NCI-H128 (cell line): ENCODE measurements around the gene P2RX6.

ENCODE experiments used
- DNase-seq: peaks from one replicate; lab custom pipeline; 2025; ENCODE audit not compliant: unreplicated experiment; lab: John Stamatoyannopoulos, UW

The P2RX6 gene

DNA sequence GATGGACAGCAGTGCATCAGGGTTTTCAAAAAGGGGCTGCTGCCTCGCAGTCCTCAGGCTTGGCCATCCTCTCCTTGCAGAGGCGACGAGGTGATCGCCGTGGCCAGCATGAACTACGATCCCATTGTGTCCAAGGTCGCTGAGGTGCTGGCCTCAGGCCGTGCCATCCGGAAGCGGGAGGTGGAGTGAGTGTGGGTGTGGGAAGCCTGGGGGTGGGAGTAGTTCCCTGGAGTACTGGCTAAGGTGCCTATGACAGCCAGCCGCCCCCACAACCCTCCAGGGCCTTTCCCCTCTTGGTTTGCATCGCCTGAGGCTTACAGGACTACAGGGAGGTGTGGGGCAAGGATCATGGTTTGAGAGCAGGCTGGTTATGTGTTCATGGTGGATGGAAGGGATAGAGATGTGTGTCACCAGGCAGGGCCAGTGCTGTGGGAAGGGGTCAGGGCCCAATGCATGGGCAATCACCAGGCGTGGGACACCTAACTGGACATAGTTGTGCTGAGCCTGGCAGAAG is 35.0 kb upstream of the P2RX6 start:
- DNase-seq, result no peak

DNA sequence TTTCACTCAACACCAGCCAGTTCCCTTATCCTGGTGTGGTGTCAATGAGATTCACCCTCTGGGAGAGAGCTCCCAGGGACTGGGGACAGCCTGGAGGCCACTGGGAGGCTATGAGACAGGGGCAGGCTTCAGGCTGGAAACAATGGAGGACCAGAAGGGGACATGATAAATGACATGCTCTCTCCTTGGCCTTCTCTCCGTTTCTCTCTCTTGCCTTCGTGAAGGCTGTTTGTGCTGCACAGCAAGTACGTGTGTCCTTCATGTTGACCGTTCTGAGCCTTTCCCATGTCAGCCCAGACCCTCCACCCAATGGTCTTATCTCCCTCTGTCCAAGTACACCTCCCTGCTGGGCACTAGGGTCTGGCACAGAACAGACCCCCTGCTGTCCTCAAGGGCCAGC is 34.4 kb upstream of the P2RX6 start:
- DNase-seq, result no peak

DNA sequence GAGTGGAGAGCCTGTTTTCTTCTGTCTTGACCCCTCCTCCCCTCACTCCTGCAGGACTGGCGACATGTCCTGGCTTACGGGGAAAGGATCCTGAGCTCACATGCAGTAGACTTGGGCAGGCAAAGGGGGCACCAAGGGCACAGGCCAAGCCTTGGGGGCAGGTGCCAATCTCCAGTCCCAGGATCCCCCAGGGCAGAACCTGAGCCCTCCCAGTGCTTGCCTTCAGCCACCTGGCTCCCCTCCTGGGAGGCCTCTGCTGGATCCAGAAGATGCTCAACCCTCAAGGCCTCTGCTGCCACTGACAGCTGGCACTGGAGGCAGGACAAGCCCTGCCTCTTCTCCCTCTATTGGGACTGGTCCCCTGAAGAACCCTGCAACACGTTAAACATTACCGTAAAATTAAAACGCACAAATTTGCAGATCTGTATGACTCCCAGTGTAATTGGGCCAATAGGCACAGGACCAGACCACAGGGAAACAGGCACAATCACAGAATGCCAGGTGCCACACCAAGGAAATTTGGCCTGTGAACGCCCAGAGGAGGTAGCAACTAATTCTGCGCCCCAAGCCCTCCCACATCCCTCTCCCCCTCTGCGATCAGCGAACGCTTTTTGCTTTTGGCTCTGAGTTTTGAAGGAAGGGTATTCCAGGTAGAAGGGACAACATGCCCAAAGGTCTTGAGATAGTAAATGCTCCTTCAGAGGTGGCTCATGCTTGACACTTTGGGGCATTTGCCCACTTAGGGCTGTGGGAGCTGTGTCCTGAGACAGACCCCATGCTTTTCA is 33.8 kb upstream of the P2RX6 start:
- DNase-seq, result no peak

DNA sequence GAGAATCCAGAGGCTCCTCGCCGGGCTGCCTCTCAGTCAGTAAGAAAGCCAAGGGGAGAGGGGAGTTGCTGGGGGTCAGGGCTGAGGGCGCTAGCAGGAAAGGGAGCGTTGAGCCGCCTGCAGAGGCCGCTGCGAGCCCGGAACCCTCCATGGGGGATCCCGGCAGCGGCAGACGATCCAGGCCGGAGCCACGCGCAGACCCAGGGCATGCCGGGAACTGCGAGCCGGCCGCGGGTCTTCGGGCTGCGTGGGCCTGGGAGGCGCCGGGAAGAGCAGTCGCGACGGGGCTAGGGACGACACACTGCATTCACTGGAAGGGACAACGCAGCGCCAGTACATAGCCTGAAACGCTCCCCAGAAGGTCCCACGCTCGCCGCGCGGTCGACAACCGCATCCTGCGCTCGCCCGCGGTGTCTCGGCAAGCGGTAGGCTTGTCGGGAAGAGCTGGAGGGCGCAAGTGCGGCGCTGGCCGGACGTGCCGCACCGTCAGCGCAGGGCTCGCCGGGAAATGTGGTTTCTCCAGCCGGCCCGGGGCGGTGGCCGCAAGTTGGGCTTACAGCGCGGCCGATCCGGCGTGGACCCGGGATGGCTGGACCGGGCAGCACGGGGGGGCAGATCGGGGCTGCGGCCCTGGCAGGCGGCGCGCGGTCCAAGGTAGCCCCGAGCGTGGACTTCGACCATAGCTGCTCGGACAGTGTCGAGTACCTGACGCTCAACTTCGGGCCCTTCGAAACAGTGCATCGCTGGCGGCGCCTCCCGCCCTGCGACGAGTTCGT is 33.0 kb upstream of the P2RX6 start, which contains the start of gene LZTR1:
LZTR1 (plus strand) TSS at position 511 of the 776 bp plus-strand sequence; CDS start at position 586, 75 bp downstream.
- DNase-seq, result peak; percentile 16

DNA sequence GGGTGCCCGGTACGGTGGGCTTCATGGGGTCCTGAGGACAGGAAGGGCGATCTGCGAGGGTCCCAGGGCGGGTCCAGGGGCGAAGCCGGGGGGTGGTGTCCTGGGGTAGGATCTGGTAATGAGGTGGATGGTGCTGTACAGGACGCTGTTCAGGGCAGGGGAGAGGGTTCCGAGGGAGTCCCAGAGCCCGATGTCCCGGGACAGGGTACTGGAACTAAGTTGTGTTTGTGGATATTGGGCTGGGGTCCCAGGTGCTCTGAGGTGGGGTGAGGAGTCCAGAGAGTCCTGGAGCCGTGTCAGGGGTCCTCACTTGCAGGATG is 32.4 kb upstream of the P2RX6 start:
- no peak for DNase-seq

DNA sequence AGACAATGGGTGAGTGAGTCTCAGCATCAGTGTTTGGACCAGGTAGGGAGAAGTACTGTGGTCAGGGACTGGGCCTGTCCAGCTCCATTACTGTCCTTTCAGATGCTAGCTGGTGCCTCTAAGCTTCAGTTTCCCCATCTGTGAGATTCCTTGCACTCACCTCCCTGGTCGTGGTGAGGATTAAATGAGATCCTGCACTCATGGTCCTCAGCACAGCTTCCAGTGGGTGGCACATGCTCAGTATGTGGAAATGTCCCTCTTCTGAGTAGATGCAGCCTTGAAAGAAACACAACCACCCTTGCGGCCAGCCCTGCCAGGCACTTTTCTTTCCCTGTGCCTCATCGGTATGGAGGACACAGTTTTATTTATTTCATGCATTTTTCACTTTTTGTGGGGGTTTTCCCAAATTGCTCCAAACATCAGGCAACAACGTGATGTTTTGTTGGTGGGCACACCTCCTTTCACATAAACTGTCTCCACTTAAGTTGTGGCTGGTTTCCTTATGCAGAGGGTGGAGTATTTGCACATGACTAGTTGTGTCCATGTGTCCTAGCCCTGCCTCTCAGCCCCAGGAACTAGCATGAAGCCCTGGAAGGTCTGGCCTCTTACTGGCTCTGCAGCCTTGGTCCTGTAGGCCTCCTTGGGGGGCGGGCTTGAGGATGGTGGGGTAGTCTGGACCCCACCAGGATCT is 31.7 kb upstream of the P2RX6 start:
- no peak for DNase-seq

DNA sequence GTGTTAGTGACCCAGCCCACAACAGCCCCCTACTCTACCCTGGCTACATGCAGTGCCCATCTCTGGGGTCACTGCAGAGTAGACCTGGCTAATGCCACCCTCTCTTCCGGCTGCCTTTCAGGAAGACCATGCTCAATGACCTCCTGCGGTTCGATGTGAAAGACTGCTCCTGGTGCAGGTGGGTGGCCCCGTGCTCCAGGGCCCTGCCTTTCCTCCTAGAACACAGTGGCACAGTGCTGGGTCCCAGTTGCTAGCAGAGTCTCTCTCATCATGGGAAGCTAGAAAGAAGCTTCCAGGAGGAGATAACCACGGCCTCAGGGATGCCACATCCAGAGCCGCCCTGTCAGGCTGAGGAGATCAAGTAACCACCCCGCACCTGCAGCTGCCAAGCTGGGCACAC is 29.2 kb upstream of the P2RX6 start:
- DNase-seq, result no peak

DNA sequence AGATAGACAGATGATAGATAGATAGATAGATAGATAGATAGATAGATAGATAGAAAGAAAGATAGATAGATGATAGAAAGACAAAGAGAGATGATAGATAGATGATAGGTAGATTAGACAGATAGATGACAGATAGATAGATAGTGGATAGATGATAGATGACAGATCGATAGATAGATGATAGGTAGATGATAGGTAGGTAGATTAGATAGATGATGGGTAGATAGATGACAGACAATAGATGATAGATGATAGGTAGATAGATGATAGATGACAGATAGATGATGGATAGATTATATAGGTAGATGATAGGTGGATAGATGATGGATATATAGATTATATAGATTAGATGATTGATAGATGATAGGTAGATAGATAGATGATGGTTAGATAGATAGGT is 28.6 kb upstream of the P2RX6 start:
- DNase-seq, result no peak

DNA sequence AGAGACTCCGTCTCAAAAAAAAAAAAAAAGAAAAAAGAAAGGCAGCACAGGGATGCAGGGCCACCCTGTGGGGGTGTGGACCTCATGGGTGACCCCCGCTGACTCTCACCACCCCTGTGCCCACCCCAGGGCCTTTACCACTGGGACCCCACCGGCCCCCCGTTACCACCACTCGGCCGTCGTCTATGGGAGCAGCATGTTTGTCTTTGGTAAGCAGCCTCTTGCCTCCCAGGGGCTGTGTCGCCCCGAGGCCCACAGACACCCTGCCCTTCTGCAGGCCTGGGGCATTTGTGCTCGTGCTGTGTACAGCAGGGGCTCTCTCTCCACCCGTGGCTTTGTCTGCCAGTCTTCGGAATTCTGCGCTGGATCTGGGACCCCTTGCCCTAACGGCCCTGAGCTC is 27.6 kb upstream of the P2RX6 start:
- no peak for DNase-seq

DNA sequence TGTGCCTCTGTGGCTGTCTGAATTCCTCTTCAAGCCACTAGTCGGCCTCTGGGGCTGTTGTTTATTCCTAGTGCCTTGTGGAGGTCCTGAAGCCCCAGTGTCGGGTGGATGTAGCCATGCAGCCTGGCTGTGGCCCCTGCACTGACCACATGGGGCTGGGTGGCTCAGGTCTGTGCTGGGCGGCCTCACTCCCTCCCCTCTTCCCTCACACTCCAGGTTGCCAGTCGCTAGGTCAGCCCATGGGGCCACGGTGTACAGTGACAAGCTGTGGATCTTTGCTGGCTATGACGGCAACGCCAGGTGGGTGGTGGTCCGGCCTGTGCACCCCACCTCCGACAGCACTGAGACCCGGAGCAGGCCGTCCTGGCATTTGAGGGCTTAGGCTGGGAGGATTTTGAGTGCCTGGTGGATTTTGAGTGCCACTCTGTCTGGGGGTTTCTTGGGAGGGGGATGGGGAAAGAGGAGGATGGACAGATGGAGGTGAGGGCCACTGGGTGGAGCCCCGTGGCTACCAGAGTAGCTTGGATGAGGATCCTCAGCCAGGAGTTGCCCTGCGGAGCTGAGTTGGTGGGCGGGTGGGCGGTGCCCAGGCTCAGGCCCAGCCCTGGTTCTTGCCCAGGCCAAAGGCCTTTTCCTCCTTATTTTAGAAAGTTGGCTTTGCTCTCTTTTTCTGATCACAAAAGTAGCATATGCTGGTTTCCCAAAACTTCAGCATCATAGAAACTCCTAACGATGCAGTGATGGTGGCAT is 26.2 kb upstream of the P2RX6 start:
- DNase-seq, result no peak

DNA sequence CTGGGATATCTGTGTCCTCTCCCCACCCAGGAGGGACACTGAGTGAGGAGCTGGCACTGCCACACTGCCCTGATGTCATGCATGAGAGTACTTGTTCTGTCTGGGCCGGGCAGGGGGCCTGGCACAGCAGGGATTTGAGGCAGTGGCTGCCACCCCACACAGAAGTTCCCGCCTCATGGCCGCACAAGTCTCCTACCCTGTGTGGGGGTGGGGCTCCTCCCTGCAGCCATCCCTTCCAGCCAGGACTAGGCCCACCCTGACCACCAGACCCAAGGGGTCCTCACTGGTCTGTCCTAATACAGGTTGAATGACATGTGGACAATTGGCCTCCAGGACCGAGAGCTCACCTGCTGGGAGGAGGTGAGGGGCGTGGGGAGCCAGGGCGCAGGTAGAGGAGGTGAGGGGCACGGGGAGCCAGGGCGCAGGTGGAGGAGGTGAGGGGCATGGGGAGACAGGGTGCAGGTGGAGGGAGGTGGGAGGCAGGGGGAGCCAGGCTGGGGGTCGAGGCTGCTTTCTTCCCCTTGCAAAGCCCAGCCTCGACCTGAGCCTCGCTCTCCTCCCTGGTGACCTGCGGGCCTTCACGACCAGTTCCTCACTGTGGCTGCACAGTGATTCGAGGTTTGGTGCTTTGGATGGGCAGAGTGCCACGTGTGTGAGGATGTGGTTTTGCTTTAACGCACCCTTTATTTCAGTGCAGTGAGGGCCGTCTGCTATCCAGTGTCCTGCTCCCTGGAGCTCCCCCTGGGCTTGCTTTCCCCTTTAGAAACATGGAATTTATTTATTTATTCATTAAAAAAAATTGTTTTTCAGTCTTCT is 25.4 kb upstream of the P2RX6 start:
- no peak for DNase-seq

DNA sequence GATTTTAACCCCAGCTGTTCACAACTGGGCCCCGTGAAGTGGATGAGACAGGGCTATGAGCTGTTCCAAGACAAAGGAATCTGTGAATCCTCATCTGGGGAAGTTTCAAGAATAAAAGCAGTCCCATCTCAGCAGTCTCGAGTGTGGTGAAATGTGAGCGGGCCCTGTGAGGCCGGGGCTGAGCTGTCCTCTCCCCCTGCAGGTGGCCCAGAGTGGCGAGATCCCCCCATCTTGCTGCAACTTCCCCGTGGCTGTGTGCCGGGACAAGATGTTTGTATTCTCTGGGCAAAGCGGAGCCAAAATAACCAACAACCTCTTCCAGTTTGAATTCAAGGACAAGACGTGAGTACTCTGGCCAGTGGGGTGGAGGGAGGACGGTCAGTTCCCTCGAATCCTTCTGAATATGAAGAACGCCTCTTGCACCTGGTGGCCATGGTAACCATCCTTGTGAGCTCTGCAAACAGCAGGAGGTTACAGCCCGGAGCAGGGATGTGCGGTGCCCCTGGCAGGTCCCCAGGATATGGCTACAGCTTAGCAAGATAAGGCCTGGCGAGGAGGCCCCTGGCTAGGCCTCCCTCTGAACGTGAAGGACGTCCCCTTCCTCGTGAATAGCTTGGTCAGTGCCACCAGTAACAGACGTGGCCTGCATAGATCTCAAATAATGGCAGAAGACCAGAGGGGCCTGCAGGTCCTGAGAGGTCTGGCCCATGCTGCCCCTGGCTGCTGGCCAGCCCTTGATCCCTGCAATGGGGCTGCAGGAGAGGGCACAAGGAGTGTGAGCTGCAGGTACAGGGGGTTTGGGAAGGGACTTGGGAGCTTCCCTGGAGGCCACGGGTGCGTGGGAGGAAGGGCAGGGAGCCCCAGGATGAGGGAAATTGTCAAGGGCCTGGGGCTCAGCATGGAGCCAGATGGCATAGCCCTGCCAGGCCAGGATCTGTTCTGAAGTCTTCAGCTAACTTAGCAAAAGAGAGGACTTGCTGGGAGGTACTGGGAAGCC is 24.5 kb upstream of the P2RX6 start:
- no peak for DNase-seq

DNA sequence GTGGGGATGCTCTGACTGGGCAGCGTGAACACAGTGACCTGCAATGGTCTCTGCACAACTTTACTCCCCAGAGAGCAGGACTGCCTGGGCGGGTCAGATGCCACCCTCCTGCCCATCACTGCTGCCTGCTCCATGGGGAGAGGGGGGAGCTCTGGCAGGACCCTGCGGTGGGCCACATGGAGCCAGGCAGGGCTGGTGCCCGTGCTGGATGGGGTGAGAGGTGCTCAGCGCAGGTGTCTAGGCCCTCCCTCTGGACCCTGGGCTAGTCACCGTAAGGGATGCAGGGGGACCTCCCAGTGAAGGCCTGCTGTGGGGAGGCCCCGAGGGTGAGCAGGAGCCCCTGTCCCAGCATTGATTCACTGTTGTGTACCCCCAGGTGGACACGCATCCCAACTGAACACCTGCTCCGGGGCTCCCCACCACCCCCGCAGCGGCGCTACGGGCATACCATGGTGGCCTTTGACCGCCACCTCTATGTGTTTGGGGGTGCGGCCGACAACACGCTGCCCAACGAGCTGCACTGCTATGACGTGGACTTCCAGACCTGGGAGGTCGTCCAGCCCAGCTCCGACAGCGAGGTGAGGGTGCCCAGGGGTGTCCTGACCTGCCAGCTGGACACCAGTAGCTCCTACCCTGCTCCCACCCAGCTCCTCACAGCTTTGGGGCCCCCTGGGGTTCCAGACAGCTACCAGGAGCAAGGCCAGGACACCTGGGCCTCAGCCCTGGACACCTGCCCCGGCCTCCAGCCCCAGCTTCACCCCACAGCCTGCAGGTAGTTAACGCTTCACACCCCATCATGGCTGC is 23.5 kb upstream of the P2RX6 start:
- DNase-seq, result no peak

DNA sequence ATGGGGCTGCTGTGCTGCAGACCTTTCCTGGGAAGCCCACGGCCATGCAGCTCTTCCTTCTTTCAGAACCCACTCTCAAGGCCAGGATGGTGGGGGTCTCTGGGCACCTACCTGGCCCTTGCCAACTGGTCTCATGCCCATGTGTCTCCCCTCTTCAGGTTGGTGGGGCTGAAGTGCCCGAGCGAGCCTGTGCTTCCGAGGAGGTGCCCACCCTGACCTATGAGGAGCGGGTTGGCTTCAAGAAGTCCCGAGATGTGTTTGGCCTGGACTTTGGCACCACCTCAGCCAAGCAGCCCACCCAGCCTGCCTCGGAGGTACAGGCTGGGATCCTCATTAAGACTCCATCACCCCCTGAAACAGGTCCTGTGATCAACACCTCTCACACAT is 22.9 kb upstream of the P2RX6 start:
- no peak for DNase-seq

DNA sequence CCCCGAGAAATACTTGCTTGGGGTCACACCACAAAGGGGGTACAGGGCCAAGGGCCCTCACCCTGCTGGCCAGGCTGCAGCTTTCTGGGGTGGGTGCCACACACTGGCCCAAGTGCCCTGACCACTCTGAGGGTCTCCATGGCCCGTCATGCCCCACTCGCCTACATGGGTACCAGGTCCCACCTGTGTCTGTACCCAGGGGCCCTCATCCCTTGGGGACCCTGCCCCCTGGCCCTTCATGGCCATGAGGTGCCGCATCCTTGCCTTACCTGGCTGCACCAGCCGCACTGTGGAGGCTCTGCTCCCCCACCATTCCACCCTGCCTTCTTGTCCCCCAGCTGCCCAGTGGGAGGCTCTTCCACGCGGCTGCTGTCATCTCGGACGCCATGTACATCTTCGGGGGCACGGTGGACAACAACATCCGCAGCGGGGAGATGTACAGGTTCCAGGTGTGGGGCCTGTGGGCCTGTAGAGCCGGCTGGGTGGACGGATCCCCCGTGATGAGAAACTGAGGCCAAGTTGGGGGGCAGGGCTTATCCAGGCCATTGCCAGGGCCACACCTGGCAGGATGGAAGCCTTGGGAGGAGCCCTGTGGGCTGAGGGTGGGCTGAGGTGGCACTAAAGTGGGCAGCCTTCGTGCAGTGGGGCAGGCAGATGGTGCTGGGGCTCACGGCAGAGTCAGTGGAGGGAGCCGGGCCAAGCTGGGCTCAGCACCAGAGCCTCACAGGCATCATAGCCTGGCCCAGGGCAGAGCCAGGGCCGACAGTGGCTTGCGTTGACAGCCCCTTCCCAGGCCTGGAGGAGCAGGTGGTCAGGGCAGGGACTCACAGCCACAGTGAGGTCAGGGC is 22.3 kb upstream of the P2RX6 start:
- no peak for DNase-seq

DNA sequence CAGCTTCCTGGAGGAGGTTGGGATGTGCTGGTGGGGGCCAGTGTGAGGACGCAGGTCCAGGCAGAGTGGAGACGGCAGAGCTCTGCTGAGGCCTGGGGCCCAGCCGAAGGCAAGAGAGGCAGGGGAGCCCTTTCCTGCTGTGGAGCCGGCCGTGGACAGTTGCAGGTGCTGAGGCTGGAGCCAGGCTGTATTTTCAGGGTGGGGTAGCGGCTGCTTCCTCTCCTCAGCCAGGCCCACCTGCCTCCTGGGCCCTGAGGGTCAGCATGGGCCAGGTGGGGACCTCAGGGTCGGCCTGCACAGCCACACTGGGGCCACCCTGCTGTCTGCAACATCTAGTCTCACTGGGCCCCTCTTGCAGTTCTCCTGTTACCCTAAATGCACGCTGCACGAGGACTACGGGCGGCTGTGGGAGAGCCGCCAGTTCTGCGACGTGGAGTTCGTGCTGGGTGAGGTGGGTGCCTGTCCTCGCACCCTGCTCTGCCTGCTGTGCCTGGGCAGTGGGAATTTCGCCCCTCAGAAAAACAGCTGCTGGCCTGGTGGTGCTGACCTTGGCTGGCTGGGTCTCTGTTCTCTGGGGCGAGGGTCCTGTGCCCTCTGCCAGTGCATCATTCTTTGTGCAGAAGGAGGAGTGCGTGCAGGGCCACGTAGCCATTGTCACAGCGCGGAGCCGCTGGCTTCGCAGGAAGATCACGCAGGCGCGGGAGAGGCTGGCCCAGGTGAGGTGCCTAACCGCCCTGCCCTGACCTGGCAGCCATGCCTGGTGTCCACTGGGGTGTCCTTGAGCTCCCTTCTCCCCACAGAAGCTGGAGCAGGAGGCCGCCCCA is 21.4 kb upstream of the P2RX6 start:
- DNase-seq, result no peak
